Measurements from ENCODE around the gene TTLL1. TPM values are rescaled to one million over a fixed set of nuclear protein-coding genes. Genes with fewer than 3 reads are reported as not detected.

The TTLL1 gene
- total RNA-seq, 1 experiment from 2014 or later, result 10.3 TPM

- DNase-seq (ENCODE audit: low spot score), result no peak
- in situ Hi-C loops (cut with HindIII; ENCODE audit: low sequenced_read_pairs), result no loop called here
Measured at GRCh38 chr22:43085658-43086606, 3.3 kb downstream of the TTLL1 start.

DNA sequence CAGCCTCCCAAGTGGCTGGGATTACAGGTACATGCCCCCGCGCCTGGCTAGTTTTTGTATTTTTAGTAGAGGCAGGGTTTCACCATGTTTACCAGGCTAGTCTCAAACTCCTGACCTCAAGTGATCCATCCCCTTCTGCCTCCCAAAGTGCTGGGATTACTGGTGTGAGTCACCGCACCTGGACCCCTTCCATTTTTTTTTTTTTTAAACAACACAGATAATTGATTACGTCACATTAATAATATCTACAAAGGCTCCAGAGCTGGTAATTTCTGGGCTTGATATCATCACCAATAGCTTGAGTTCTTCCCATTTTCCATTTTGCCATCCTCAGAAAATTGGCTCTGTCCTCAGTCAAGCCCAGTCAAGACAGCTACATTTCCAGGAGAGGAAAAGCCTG lies 7.2 kb downstream of the TTLL1 start:
- in situ Hi-C loops (cut with HindIII; ENCODE audit: low sequenced_read_pairs), result no loop called here
- no peak for DNase-seq (ENCODE audit: low spot score)

DNA sequence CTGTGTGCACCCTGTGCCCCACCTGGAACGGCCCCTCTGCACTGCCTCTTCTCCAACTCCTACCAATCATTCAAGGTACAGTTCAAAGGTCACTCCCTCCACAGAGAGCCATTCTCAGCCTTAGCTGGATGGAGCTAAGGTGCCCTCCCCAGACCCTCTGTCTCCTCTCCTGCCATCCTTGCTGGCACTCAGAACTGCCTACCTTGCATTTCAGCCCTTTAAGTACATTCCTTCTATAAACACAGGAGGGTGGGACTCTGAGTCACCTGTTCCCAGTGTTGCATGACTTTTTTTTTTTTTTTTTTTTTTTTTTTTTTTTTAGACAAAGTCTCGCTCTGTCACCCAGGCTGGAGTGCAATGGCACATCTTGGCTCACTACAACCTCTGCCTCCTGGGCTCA lies 8.6 kb downstream of the TTLL1 start:
- in situ Hi-C loops (cut with HindIII; ENCODE audit: low sequenced_read_pairs), result no loop called here
- no peak for DNase-seq (ENCODE audit: low spot score)

- in situ Hi-C loops (cut with HindIII; ENCODE audit: low sequenced_read_pairs), result no loop called here
- DNase-seq (ENCODE audit: low spot score), result no peak
Measured at GRCh38 chr22:43079742-43080141, 9.4 kb downstream of the TTLL1 start.

GRCh38 chr22:43078522-43078921 lies 10.7 kb downstream of the TTLL1 start:
- DNase-seq (ENCODE audit: low spot score), result no peak
- in situ Hi-C loops (cut with HindIII; ENCODE audit: low sequenced_read_pairs), result no loop called here

DNA sequence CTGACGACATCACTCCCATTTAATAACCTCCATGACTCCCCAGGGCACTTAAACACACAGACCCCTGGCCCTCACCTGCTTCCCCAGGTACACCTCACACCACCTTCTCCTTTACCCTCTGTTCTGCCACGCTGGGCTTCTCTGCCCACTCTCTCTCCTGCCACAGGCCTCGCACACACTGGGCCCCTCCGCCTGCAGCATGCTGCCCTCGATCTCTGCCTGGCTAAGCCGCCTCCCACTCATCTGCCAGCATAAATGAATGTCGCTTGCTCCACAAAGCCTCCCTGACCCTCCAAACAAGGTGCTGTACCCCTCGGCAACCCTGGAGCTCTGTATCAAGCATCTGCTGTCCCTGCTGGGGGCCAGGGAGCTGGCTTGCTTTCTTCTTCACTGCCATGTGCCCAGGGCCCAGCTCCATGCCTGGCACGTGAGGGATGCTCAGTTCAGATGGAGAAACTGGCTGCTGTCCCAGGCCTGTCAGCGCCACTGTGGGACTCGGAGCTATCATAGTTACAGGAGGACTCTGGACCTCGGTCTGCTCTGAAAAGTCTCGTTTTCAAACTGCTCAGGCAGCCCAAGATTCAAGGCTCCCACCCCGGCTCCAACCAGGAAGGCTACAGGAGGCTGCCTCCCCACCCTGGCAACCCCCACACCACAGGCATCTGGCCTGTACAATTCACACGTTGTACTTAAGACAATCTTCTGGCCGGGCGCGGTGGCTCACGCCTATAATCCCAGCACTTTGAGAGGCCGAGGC lies 11.9 kb downstream of the TTLL1 start:
- DNase-seq (ENCODE audit: low spot score), result peak; percentile 96
- in situ Hi-C loops (cut with HindIII; ENCODE audit: low sequenced_read_pairs), result no loop called here

- in situ Hi-C loops (cut with HindIII; ENCODE audit: low sequenced_read_pairs), result no loop called here
- DNase-seq (ENCODE audit: low spot score), result no peak
Measured at GRCh38 chr22:43066844-43067385, 22.3 kb downstream of the TTLL1 start.

DNA sequence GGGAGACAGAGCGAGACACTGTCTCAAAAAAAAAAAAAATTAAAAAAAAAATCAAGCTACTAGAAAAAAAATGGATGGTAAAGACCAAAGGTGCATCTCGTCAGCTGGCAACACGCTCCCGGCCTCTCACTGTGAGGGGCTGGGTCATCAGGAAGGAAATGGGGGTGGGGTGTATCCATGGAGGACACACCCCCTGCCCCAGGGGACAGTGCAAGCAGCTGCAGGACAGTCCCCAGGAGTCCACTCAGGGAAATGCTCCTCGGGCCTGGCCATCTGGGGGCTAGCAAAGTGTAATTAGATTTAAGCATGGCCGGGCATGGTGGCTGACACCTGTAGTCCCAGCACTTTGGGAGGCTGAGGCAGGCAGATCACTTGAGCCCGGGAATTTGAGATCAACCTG lies 23.1 kb downstream of the TTLL1 start:
- no peak for DNase-seq (ENCODE audit: low spot score)
- in situ Hi-C loops (cut with HindIII; ENCODE audit: low sequenced_read_pairs), result no loop called here

DNA sequence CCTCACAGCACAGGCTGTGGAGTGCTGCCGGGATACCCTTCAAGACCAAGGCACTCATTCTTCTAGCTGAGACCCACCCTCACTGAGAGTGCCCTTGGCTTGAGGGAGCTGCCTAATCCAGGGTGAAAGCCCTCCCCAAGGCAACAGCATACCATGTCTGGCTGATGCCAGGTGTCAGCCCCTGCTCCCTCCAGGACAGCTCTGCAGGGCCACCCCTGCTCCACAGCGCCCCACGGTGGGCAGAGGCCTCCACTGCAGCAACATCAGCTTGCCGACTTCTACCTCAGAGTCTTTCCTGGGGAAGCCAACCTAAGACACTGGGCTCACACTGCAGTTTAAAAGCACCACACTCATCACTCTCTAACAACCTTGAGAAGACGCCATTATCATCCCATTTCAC lies 29.0 kb downstream of the TTLL1 start:
- peak; percentile 14 for DNase-seq (ENCODE audit: low spot score)
- in situ Hi-C loops (cut with HindIII; ENCODE audit: low sequenced_read_pairs), result no loop called here

DNA sequence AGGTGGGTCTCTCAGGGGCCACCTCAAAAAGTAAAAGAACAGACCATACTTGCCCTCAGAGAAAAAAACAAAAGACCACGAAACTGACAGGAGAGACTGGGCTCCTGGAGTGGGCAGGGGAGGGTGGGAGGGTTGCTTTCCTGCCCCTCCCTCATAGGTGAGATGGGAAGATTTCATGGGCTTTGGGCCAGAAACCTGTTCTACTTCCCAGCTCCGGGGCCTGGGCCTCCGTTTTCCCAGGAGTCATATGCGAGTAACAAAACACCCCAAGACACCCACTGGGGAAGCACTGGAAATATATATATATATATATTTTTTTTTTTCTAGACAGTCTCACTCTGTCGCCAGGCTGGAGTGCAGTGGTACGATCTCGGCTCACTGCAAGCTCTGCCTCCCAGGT lies 31.6 kb downstream of the TTLL1 start:
- DNase-seq (ENCODE audit: low spot score), result no peak
- in situ Hi-C loops (cut with HindIII; ENCODE audit: low sequenced_read_pairs), result no loop called here

GRCh38 chr22:43053176-43053575 lies 36.0 kb downstream of the TTLL1 start:
- no peak for DNase-seq (ENCODE audit: low spot score)
- in situ Hi-C loops (cut with HindIII; ENCODE audit: low sequenced_read_pairs), result no loop called here

DNA sequence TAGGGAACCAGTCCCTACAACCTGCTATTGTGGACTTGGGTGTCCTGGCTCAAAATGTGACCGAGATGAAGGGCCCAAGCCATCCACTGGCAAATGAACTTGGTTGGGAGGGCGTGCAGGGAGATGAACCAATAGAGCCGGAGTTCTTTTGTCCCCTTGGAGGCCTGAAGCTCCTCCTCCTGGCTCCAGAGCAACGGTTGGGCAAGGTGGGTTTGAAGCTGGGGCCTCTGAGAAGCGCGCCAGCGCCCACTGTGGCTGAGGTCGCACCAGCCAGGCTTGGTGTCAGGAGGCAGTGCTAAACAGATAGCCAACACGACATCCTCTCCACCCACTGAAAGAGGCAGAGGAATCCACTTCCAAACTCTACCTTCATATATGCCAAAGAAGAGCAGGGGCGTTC lies 38.2 kb downstream of the TTLL1 start:
- in situ Hi-C loops (cut with HindIII; ENCODE audit: low sequenced_read_pairs), result no loop called here
- DNase-seq (ENCODE audit: low spot score), result no peak

GRCh38 chr22:43047605-43048004 lies 41.6 kb downstream of the TTLL1 start:
- in situ Hi-C loops (cut with HindIII; ENCODE audit: low sequenced_read_pairs), result no loop called here
- DNase-seq (ENCODE audit: low spot score), result no peak

GRCh38 chr22:43044290-43044712 lies 44.9 kb downstream of the TTLL1 start:
- no peak for DNase-seq (ENCODE audit: low spot score)
- in situ Hi-C loops (cut with HindIII; ENCODE audit: low sequenced_read_pairs), result no loop called here

DNA sequence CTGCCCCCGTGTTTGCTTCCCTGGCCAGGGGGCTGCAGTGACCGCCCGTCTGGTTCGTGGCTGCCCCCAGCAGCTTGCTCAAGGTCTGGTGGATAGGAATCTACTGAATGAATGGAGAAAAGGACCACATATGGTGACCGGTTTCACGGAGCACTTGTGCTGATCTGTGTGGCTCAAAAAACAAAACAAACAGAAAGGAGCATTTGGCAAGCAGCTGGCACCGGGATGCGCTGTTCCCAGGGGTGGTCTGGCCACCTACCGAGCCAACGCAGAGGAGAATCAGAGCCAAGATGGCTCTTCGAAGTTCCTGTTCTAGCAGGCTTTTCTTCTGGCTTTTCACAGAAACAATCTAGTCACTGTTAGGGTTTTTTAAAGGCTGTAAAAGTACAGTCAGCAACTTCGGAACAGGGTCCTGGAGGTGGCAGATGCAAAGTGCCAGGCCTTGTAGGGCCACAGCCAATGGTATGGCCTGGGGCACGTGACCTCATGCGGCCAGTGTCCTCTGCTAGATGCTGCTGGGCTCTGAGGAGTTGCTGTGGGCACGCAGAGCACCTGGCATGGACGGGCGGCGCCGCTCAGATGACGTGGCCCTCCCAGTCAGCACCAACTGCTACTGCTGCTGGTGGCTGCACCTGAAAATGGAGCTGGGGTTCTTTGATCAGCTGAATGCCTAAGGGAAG lies 47.0 kb downstream of the TTLL1 start:
- peak; percentile 87 for DNase-seq (ENCODE audit: low spot score)
- in situ Hi-C loops (cut with HindIII; ENCODE audit: low sequenced_read_pairs), result no loop called here

DNA sequence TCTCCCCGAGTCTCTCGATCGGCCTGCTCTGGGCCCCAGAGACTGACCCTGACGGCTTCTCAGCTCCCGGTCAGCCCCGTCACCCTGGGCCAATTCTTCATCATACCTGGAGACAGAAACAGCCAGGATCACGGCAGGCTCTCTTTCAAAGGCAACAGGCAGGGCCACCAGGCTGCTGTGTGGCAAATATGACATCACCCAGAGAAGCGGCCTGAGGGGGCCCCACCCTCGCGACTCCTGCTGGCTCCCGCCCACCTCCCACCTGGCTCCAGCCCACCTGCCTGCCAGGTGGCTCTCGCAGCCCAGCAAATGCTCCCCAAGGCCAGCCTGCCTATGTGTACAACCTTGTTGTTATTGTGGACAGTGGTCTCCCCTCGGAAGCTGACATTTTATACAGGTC lies 49.4 kb downstream of the TTLL1 start:
- in situ Hi-C loops (cut with HindIII; ENCODE audit: low sequenced_read_pairs), result no loop called here
- no peak for DNase-seq (ENCODE audit: low spot score)

- DNase-seq (ENCODE audit: low spot score), result no peak
- in situ Hi-C loops (cut with HindIII; ENCODE audit: low sequenced_read_pairs), result no loop called here
Measured at GRCh38 chr22:43038325-43038724, 50.9 kb downstream of the TTLL1 start.

GRCh38 chr22:43036282-43036829 lies 52.8 kb downstream of the TTLL1 start:
- in situ Hi-C loops (cut with HindIII; ENCODE audit: low sequenced_read_pairs), result no loop called here
- no peak for DNase-seq (ENCODE audit: low spot score)

DNA sequence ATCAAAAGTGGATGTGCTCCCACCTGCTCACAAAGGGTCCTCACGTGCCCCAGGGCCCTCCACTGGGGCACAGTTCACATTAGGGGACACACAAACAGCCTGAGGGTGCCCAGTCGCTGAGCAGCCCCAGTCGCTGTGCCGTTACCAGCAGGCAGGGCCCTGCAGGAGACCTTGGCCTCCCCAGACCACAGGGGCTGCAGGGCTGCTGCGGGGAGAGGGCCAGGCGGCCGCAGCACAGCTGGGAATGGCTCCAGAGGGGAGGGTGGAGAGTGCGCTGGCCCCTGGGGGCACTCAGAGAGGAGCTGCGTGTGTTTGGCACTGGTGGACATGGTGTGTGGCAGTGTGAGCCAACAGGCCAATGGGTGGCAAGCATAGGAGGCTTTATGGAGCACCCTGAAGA lies 53.9 kb downstream of the TTLL1 start:
- no peak for DNase-seq (ENCODE audit: low spot score)
- in situ Hi-C loops (cut with HindIII; ENCODE audit: low sequenced_read_pairs), result no loop called here
